ENCODE results near the gene ENOX2. TPM values are rescaled to one million over a fixed set of nuclear protein-coding genes. Genes with fewer than 3 reads are reported as not detected.

Gene ENOX2
- total RNA-seq, 2 donors from 2014 or later: 16.3 to 20.5 TPM

GRCh38 chrX:130874751-130875150 is 28.3 kb downstream of the ENOX2 start:
- no peak overlapping the region for H3K27ac Mint-ChIP-seq
- H3K4me3 Mint-ChIP-seq: no peak overlapping the region
- no peaks in the 10 kb centered on the region for H3K4me1 Mint-ChIP-seq (ENCODE audit: low read depth)
- peaks cover 3% of the 10 kb centered on the region in 2 donors for H3K36me3 Mint-ChIP-seq (ENCODE audit: insufficient read depth in 2 of 2)
- no peak for DNase-seq
- peaks cover 19% of the 10 kb centered on the region for H3K27me3 Mint-ChIP-seq (ENCODE audit: low read depth)
- ATAC-seq (replicated peaks in 1 of 2): no peak
- peaks cover 0 to 2% of the 10 kb centered on the region in 2 donors for H3K9me3 Mint-ChIP-seq

GRCh38 chrX:130869239-130869638 is 33.8 kb downstream of the ENOX2 start:
- Mint-ChIP-seq H3K4me1 (ENCODE audit: low read depth) (no peaks in the 10 kb centered on the region), H3K27me3 (ENCODE audit: low read depth) (peaks cover 24% of the 10 kb centered on the region), H3K9me3 (no peaks in the 10 kb centered on the region), H3K27ac (no peak overlapping the region), H3K4me3 (no peak overlapping the region), H3K36me3 (ENCODE audit: insufficient read depth in 2 of 2) (peaks cover 1 to 2% of the 10 kb centered on the region in 2 donors)
- ATAC-seq (replicated peaks in 1 of 2) (no peak), DNase-seq (no peak)

- Mint-ChIP-seq H3K4me1 (ENCODE audit: low read depth) (peaks cover 10% of the 10 kb centered on the region), H3K4me3 (no peak overlapping the region), H3K9me3 (no peaks in the 10 kb centered on the region), H3K27ac (no peak overlapping the region), H3K36me3 (ENCODE audit: insufficient read depth in 2 of 2) (no peaks in the 10 kb centered on the region), H3K27me3 (ENCODE audit: low read depth) (no peaks in the 10 kb centered on the region)
- peak in 1 of 2 donors; percentile 3 for DNase-seq
- ATAC-seq (replicated peaks in 1 of 2): peak; percentile 28 to 54
Measured at GRCh38 chrX:130861462-130861861, 41.5 kb downstream of the ENOX2 start.

GRCh38 chrX:130857207-130857606 is 45.8 kb downstream of the ENOX2 start:
- H3K36me3 Mint-ChIP-seq (ENCODE audit: insufficient read depth in 2 of 2): peaks cover 0 to 1% of the 10 kb centered on the region in 2 donors
- H3K27me3 Mint-ChIP-seq (ENCODE audit: low read depth): peaks cover 7% of the 10 kb centered on the region
- peaks cover 10% of the 10 kb centered on the region for H3K4me1 Mint-ChIP-seq (ENCODE audit: low read depth)
- DNase-seq (peak in 1 of 2 donors; percentile 19), ATAC-seq (replicated peaks in 1 of 2) (peak; percentile 97 to 98)
- H3K27ac Mint-ChIP-seq: no peak overlapping the region
- H3K9me3 Mint-ChIP-seq: peaks cover 1 to 2% of the 10 kb centered on the region in 2 donors
- peak overlapping the region; percentile 7 to 49 for H3K4me3 Mint-ChIP-seq

GRCh38 chrX:130851569-130851968 is 51.4 kb downstream of the ENOX2 start:
- Mint-ChIP-seq H3K27ac (no peak overlapping the region), H3K4me3 (no peak overlapping the region), H3K36me3 (ENCODE audit: insufficient read depth in 2 of 2) (peaks cover 0 to 1% of the 10 kb centered on the region in 2 donors), H3K9me3 (peaks cover 1 to 2% of the 10 kb centered on the region in 2 donors), H3K27me3 (ENCODE audit: low read depth) (peaks cover 17% of the 10 kb centered on the region), H3K4me1 (ENCODE audit: low read depth) (peaks cover 6% of the 10 kb centered on the region)
- peak; percentile 44 to 64 for ATAC-seq (replicated peaks in 1 of 2)
- no peak for DNase-seq

GRCh38 chrX:130848763-130849162 is 54.2 kb downstream of the ENOX2 start:
- no peak overlapping the region for H3K4me3 Mint-ChIP-seq
- H3K27ac Mint-ChIP-seq: no peak overlapping the region
- peaks cover 10% of the 10 kb centered on the region for H3K27me3 Mint-ChIP-seq (ENCODE audit: low read depth)
- no peaks in the 10 kb centered on the region for H3K9me3 Mint-ChIP-seq
- peaks cover 6% of the 10 kb centered on the region for H3K4me1 Mint-ChIP-seq (ENCODE audit: low read depth)
- no peaks in the 10 kb centered on the region for H3K36me3 Mint-ChIP-seq (ENCODE audit: insufficient read depth in 2 of 2)
- DNase-seq: no peak
- no peak for ATAC-seq (replicated peaks in 1 of 2)

- H3K9me3 Mint-ChIP-seq: no peaks in the 10 kb centered on the region
- no peak for ATAC-seq (replicated peaks in 1 of 2)
- no peak overlapping the region for H3K27ac Mint-ChIP-seq
- H3K36me3 Mint-ChIP-seq (ENCODE audit: insufficient read depth in 2 of 2): no peaks in the 10 kb centered on the region
- no peak for DNase-seq
- no peak overlapping the region for H3K4me3 Mint-ChIP-seq
- H3K27me3 Mint-ChIP-seq (ENCODE audit: low read depth): peaks cover 14% of the 10 kb centered on the region
- H3K4me1 Mint-ChIP-seq (ENCODE audit: low read depth): peaks cover 6% of the 10 kb centered on the region
Measured at GRCh38 chrX:130846746-130847145, 56.3 kb downstream of the ENOX2 start.

- no peak overlapping the region for H3K4me3 Mint-ChIP-seq
Measured at GRCh38 chrX:130841776-130842175, 61.2 kb downstream of the ENOX2 start.

GRCh38 chrX:130840345-130840744 is 62.7 kb downstream of the ENOX2 start:
- Mint-ChIP-seq H3K27me3 (ENCODE audit: low read depth) (peaks cover 4% of the 10 kb centered on the region), H3K9me3 (no peaks in the 10 kb centered on the region), H3K4me1 (ENCODE audit: low read depth) (no peaks in the 10 kb centered on the region), H3K36me3 (ENCODE audit: insufficient read depth in 2 of 2) (no peaks in the 10 kb centered on the region), H3K4me3 (no peak overlapping the region), H3K27ac (no peak overlapping the region)
- DNase-seq (no peak), ATAC-seq (replicated peaks in 1 of 2) (no peak)

More at GRCh38 chrX:130841776-130842175, 61.2 kb downstream of the ENOX2 start:
- DNase-seq: no peak
- H3K4me1 Mint-ChIP-seq (ENCODE audit: low read depth): no peaks in the 10 kb centered on the region
- H3K9me3 Mint-ChIP-seq: no peaks in the 10 kb centered on the region
- H3K36me3 Mint-ChIP-seq (ENCODE audit: insufficient read depth in 2 of 2): no peaks in the 10 kb centered on the region
- no peak overlapping the region for H3K27ac Mint-ChIP-seq
- ATAC-seq (replicated peaks in 1 of 2): no peak
- H3K27me3 Mint-ChIP-seq (ENCODE audit: low read depth): peaks cover 4% of the 10 kb centered on the region

- Mint-ChIP-seq H3K36me3 (ENCODE audit: insufficient read depth in 2 of 2) (no peaks in the 10 kb centered on the region), H3K4me1 (ENCODE audit: low read depth) (no peaks in the 10 kb centered on the region), H3K9me3 (no peaks in the 10 kb centered on the region), H3K4me3 (no peak overlapping the region), H3K27ac (no peak overlapping the region), H3K27me3 (ENCODE audit: low read depth) (no peaks in the 10 kb centered on the region)
- no peak for DNase-seq
- no peak for ATAC-seq (replicated peaks in 1 of 2)
Measured at GRCh38 chrX:130836447-130836846, 66.6 kb downstream of the ENOX2 start.

- no peak for ATAC-seq (replicated peaks in 1 of 2)
- Mint-ChIP-seq H3K27me3 (ENCODE audit: low read depth) (peaks cover 8% of the 10 kb centered on the region), H3K27ac (no peak overlapping the region), H3K9me3 (no peaks in the 10 kb centered on the region), H3K36me3 (ENCODE audit: insufficient read depth in 2 of 2) (no peaks in the 10 kb centered on the region), H3K4me3 (no peak overlapping the region), H3K4me1 (ENCODE audit: low read depth) (no peaks in the 10 kb centered on the region)
- DNase-seq: no peak
Measured at GRCh38 chrX:130834830-130835229, 68.2 kb downstream of the ENOX2 start.

GRCh38 chrX:130834149-130834548 is 68.9 kb downstream of the ENOX2 start:
- no peak for ATAC-seq (replicated peaks in 1 of 2)
- H3K27me3 Mint-ChIP-seq (ENCODE audit: low read depth): peaks cover 8% of the 10 kb centered on the region
- H3K9me3 Mint-ChIP-seq: no peaks in the 10 kb centered on the region
- DNase-seq: no peak
- H3K4me3 Mint-ChIP-seq: no peak overlapping the region
- no peaks in the 10 kb centered on the region for H3K36me3 Mint-ChIP-seq (ENCODE audit: insufficient read depth in 2 of 2)
- no peak overlapping the region for H3K27ac Mint-ChIP-seq
- no peaks in the 10 kb centered on the region for H3K4me1 Mint-ChIP-seq (ENCODE audit: low read depth)

GRCh38 chrX:130831347-130831722 is 71.7 kb downstream of the ENOX2 start:
- H3K27me3 Mint-ChIP-seq (ENCODE audit: low read depth): peaks cover 8% of the 10 kb centered on the region
- DNase-seq (no peak), ATAC-seq (replicated peaks in 1 of 2) (no peak)
- H3K4me3 Mint-ChIP-seq: no peak overlapping the region
- no peaks in the 10 kb centered on the region for H3K9me3 Mint-ChIP-seq
- no peak overlapping the region for H3K27ac Mint-ChIP-seq
- H3K36me3 Mint-ChIP-seq (ENCODE audit: insufficient read depth in 2 of 2): no peaks in the 10 kb centered on the region
- H3K4me1 Mint-ChIP-seq (ENCODE audit: low read depth): no peaks in the 10 kb centered on the region

- no peak for DNase-seq
- no peaks in the 10 kb centered on the region for H3K36me3 Mint-ChIP-seq (ENCODE audit: insufficient read depth in 2 of 2)
- H3K27me3 Mint-ChIP-seq (ENCODE audit: low read depth): peaks cover 8% of the 10 kb centered on the region
- no peak overlapping the region for H3K27ac Mint-ChIP-seq
- H3K4me1 Mint-ChIP-seq (ENCODE audit: low read depth): no peaks in the 10 kb centered on the region
- no peak for ATAC-seq (replicated peaks in 1 of 2)
- no peaks in the 10 kb centered on the region for H3K9me3 Mint-ChIP-seq
- H3K4me3 Mint-ChIP-seq: no peak overlapping the region
Measured at GRCh38 chrX:130830599-130831346, 72.2 kb downstream of the ENOX2 start.

All from activated T-cell treated with anti-CD3 and anti-CD28 coated beads, Interleukin-2, amount 50 U/mL, for 72 hours (primary cell).